HG03108 (cell line): ENCODE data around the gene COLEC11.
"Not testable (repeated sequence)": the region's sequence is repeated elsewhere in the genome, so short reads cannot be mapped to it uniquely, and the experiment has no call there.

Experiments
- ATAC-seq: cut with Tn5 transposase; IDR thresholded peaks from one replicate; pipeline ENCODE4 v1.9.1; 2021; ENCODE audit warnings: moderate library complexity; ENCODE audit not compliant: unreplicated experiment

COLEC11 gene

DNA sequence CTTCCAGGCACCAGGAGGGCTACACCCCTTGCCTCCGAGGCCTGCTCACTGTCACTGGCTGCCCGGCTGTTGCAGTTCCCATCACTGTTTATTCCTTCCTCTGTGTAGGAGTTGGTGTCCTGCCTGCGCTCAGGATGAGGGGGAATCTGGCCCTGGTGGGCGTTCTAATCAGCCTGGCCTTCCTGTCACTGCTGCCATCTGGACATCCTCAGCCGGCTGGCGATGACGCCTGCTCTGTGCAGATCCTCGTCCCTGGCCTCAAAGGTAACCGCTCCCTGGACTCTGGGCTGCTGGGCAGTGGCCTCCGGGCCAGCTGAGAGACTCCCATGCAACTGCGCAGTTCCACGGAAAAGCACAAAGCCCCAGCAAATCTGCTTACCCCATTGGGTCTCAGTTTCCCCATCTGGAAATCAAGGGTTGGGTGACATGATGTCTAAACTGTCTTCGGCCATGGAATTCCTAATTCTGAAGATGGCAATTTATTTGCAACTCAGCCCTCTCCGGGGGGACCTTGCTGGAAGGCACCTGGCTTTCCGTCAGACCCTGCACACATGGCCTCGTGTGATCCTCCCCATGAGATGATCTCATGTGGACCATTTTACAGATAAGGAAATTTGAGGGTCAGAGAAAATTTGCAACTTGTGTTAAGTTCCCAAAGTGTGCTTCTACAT is 9.4 kb downstream of the COLEC11 start:
- ATAC-seq, result no peak

DNA sequence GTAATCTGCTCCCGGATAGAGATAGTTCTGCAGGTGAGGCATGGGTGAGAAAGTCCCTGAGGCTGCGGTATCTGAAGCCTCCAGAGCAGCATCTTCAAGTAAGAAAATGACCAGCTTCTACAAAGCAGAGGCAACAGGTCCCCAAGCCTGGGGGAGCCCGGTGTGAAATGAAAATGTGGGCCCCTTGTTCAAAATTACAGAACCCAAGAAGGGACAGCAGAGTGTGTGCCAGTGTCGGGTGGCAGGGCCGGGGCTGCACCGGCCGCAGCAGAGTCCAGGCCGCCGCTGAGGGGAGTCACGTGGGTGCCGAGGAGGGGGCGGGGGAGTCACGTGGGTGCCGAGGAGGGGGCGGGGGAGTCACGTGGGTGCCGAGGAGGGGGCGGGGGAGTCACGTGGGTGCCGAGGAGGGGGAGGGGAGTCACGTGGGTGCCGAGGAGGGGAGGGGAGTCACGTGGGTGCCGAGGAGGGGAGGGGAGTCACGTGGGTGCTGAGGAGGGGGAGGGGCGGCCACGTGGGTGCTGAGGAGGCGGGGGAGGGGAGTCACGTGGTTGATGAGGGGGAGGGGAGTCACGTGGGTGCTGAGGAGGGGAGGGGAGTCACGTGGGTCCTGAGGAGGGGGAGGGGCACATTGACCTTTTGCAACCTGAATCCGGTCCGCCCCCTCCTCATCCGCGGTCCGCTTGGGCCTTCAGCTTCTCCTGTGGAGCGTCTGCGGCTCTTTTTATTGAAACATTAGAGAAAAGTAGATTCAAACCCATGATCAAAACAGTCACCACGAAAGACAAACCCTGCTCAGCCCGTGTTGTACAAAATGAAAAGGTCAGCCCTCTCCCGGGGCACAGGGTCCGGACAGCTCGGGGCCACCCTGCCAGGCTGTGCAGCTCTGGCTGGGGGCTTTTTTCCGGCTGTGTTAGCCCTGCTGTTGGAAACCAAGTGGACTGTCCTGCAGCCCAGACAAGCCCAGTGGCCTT is 10.4 kb downstream of the COLEC11 start:
- ATAC-seq, result no peak

DNA sequence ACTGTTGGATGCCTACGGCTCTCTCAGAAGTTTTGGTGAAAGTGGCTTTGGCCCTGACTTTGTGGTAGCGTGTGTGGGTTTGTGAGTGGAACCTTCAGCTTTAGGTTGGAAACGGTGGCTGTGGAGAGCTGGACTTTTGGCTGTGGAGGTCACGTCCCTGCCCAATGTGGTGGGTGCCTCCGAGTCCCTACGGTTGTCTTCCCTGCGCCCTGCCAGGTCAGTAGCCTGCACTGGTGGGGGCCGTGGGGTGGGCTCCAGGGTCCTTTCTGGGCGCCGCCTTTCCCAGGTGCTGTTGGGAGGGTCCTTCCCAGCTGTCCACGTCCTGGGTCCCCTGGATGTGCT is 11.1 kb downstream of the COLEC11 start:
- no peak for ATAC-seq

DNA sequence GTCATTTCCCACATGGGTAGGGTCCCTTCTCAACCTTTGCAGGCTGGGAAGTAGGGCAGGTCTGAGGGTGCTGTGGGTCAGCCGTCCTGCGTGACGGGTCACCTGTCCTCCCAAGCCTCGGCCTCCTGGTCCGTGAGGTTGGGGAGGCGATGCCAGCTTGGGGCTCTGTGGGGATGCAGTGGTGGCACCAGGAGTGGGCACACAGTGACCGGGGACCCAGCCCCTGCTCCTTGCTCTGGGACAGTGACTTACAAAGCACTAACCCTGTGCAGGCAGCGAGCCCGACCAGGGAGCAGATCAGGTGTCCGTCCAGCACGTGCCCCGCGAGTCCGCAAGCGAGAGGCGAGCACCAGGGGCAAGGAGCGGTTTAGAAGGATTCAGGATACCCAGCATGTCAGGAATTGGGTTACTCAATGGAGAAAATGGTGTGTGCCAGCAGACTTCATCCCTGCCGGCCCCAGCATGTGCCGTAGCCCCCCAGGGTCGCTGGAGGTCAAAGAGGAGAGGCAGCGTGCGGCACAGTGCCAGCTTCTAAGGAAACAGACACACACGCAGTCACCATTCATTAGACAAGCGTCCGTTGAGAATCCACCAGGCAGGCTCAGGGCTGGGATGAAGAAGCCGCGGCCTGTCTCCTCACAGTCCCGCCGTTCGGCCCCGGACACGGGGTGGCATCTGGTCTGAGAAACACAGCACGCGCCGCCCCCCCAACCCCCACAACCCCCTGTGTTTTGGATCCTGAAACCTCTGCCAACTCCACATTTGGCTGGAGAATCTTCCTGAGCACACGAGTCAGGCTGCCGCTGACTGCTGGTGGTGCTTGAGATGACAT is 11.7 kb downstream of the COLEC11 start:
- ATAC-seq, result no peak

DNA sequence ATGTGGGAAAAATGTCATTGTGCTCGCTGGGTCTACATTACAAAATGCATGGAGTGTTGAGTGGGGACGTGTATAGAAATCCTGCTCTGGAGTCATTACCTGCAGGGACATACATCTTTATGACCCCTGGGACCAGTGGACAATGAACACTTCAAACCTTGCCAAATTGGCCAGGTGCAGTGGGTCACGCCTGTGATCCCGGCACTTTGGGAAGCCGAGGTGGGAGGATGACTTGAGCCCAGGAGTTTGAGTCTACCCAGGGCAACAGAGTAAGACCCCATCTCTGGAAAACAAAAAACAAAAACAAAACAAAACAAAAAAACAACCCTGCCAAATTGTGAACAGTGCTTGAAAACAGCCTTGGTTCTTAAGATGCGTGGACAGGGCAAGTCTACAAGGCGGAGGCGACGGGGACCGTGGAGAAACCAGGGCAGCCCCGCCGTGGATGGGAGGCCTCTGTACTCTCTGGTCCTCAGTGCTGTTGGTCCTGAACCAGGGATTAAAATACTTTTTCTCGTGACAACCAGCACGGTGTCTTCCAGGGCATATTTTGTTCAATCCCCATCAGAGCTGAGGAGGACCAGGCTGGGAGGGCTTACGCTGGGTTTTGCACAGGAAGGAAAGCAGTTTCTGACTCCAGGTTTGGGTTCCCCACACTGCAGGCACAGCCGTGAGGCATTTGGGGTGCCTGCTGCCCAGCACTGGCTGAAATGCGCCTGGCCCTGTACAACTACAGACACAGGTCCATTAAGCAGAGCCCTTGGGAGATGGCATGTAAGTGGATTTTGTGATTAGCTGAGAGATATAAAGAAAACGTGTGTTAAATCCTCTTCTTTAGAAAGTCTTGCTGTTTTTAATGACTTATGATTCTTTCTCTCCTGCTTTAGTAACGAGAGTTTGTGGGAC is 13.7 kb downstream of the COLEC11 start:
- no peak for ATAC-seq

DNA sequence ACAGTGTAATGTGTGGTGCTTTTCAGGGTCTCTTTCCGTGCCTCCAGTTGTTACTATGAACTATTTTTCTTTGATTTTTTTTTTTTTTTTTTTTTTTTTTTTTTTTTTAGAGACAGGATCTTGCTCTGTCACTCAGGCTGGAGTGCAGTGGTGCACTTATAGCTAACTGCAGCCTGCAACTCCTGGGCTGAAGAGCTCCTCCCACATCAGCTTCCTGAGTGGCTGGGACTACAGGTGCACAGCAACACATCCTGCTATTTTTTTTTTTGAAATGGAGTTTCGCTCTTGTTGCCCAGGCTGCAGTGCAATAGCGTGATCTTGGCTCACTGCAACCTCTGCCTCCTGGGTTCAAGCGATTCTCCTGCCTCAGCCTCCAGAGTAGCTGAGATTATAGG is 14.4 kb downstream of the COLEC11 start:
- not testable (repeated sequence) for ATAC-seq

DNA sequence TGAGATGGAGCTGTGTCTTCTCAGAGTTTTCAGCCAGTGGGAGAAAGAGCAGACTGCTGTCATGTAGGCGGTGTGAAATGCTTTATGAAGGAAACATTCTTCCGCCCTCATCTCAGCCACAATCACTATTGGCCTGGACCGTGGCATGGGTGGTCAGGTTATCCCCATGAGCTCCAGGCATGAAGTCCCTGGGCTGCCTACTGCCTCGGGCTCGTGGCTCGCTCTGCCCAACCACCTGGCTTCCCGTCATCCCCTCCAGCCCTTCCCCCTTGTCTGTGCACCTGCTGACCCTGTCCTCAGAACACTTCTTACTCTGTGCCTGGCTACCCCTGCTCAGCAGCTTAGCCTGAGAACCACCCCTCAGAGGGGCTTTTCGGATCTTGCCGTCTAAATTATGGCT is 15.5 kb downstream of the COLEC11 start:
- ATAC-seq, result no peak

DNA sequence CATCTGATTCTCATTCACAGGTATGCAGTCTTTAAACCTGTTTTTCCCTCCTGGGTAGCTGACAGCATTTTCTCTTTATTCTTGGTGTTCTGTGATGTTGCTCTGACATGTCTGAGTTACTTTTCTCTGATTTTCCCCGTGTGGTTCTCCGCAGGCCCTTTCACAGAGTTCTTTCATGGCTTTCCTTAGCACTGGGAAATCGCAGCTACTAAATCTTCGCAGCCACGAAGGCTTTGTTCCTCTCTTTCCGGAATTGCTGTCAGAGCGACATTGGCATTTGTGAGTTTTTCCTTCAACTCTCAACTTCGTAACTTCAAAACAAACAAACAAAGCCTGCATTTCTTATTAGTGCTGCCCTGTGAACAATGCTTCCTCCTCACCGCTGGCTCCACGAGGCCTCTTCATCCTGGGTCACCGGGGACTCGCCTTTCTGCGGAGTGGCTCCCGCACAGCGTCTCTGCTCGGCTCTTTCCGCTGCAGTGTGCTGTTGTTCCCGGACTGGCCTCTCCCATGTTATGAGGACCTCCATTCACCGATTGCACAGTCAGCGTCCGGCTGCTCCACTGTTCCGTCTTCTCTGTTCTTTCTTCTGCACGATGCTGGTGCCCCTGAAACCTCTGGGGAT is 16.1 kb downstream of the COLEC11 start:
- ATAC-seq, result no peak

DNA sequence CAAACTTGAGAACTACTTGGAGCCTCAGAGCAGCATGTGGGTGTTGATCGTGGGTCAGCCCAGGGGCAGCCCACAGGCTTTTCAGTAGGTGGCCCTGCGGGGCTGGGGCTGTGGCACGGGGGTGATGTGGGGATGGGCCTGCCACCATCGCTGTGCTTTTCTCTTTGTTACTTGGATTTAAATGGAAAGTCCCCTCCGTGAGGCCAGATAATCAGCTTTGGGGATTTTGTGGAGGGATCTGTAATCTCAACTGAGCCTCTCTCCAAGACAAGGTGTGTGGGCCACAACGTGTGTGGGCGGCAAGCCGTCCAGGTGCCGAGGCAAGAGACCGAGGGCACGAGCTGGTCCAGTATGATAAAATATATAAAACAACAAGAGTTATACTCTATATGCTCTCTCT is 16.7 kb downstream of the COLEC11 start:
- ATAC-seq, result no peak

DNA sequence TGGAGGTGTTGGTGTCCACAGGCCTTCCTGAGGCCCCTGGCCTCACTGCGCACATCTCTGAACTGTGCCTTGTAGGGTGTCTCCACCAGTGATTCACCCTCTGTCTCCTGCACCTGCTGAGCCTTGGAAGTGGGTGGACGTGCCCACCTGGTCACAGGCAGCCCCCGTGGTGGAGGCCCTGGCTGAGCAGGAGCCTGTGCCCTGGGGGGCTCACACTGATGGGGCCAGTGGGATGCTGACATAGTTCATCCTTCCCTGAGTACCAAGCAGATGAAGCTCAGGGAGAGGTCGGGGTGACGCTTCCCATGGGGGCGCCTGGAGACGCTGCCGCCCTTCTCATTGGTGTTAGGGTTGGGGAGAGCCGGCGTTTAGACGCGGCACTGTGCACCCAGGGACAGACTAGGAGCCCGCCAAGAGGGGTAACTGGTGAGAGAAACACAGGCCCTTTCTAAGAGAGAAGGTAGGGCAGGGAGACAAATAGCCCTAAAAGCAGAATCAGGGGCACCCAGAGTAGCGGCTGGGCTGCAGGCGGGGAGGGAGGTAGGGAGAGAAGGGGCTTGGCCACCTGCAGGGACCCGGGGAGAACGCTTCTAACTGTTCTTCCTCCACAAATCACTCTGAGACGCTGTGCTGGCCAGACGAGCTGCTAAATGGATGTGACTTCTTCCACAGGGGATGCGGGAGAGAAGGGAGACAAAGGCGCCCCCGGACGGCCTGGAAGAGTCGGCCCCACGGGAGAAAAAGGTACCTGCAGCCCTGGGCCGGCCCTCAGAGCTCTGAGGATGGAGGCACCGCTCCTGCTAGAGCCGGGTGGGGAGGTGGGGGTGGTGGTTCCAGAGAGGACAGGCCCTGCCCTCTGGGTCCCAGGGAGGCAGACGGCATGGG is 18.0 kb downstream of the COLEC11 start:
- no peak for ATAC-seq

DNA sequence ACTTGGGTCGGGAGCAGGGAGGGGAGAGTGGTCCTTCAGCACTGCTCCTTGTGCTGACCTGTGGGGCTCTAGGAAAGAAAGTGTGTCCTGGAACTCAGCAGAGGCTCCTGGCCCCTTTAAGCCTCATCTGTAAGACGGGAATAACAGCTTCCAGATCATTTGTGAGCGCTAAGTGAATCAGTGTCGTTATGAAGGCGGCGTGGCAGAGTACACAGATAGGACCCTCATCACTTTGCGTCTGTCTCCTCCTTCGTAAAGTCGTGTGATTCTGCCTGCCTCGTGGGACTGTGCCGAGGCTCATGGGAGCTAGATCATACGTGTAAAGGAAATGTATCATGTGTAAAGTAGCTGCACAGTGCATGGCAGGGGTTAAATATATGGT is 18.6 kb downstream of the COLEC11 start:
- ATAC-seq, result no peak

DNA sequence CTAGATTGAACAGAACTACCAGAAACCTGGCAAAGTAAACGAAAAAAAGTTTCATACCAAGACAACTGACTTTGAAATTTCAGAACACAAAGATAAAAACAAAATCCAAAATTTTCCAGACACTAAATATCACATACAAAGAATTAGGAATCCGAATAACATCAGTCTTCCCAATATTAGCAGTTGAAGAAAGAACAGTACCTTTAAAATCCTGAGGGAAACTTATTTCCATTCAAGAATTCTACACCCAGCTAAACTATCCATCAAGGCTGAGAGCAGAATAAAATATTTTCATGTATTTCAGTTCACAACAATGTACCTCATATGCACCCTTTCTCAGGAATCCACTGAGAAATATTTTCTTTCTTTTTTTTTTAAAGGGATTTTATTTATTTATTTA is 19.8 kb downstream of the COLEC11 start:
- not testable (repeated sequence) for ATAC-seq

DNA sequence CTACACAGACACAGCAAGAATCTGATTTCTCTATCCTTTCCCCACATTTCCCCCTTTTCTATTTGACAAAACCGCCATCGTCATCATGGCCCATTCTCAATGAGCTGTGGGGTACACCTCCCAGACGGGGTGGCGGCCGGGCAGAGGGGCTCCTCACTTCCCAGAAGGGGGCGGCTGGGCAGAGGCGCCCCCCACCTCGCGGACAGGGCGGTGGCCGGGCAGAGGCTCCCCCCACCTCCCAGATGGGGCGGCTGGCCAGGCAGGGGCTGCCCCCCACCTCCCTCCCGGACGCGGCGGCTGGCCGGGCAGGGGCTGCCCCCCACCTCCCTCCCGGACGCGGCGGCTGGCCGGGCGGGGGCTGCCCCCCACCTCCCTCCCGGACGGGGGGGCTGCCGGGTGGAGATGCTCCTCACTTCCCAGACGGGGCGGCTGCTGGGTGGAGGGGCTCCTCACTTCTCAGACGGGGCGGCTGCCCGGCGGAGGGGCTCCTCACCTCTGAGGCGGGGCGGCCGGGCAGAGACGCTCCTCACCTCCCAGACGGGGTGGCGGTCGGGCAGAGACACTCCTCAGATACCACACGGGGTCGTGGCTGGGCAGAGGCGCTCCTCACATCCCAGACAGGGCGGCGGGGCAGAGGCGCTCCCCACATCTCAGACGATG is 20.8 kb downstream of the COLEC11 start:
- ATAC-seq, result not testable (repeated sequence)

DNA sequence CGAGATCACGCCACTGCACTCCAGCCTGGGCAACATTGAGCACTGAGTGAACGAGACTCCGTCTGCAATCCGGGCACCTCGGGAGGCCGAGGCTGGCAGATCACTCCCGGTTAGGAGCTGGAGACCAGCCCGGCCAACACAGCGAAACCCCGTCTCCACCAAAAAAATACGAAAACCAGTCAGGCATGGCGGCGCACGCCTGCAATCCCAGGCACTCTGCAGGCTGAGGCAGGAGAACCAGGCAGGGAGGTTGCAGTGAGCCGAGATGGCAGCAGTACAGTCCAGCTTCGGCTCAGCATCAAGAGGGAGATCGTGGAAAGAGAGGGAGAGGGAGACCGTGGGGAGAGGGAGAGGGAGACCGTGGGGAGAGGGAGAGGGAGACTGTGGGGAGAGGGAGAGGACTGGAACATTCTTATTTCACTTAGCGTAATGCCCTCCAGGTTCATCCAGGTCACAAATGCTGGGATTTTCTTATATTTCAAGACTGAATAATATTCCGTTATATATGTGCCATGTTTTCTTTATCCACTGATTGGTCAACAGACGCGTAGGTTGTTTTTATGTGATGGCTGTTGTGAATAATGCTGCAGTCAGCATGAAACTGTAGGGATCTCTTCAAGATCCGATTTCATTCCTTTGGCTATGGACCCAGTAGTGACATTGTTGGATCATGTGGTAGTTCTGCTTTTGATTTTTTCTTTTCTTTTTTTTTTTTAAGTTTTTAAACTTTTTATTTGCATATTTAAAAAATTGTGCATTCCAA is 21.7 kb downstream of the COLEC11 start:
- not testable (repeated sequence) for ATAC-seq

DNA sequence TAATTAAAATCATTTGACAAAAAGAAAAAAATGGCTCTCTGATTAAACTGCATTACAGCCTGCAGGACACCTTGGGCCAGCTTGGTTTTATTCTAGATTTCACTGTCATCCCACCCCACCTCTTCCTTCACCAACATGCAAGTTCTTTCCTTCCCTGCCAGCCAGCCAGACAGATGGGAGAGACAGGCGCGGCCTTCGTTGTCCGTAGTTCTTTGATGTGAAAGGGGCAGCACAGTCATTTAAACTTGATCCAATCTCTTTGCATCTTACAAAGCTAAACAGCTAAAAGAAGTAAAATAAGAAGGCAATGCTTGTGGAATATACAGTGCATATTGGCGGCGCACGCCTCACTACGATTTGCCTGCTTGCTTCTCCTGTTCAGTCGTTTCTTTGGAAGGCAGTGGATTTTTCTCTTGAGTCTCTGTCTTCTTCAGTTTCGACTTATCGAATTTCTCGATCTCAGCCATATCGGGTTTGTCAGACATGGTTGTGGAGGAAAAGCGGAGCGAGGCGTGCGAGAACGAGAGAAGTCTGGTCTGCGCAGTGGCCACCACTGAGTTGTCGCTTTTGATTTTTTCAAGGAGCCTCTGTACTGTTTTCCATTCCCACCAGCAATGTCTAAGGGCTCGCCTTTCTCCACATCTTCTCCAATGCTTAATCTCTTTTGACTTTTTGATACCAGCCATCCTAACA is 22.4 kb downstream of the COLEC11 start:
- no peak for ATAC-seq

DNA sequence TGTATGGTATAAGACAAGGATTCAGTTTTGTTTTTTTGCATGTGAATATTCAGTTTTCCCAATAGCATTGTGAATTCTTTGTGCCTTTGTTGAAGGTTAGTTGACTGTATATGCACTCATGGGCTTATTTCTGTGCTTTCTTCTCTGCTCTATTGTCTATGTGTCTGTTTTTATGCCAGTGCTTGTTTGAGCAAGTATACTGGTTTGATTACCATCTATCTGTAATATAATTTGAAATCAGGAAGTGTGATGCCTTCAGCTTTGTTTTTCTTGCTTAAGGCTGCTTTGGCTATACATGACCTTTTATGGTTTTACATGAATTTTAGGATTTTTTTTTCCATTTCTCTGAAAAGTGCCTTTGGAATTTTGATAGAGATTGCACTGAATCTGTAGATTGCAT is 23.5 kb downstream of the COLEC11 start:
- ATAC-seq, result no peak

DNA sequence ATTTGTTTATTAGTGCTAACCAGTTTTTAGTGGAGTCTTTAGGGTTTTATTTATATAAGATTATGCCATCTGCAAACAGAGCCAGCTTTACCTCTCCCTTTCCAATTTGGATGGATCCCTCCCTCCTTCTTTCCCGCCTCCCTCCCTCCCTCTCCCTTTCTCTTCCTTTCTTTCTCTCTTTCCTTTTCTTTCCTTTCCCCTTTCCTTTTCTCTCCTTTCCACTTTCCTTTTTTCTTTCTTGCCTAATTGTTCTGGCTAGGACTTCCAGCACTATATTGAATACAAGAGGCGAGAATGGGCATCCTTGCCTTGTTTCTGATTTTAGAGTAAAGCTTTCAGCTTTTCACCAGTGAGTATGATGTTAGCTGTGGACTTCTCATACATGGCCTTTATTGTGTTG is 24.1 kb downstream of the COLEC11 start:
- ATAC-seq, result no peak
